ENCODE data around the gene TBK1. TPM values are rescaled to one million over a fixed set of nuclear protein-coding genes. Genes with fewer than 3 reads are reported as not detected.

TBK1 gene
- total RNA-seq, 4 donors from 2014 or later = 22.6 to 38.4 (median 32.1) TPM

- no peaks in the 10 kb centered on the region for H3K36me3 ChIP-seq
- ATAC-seq = no peak
- no peak overlapping the region for H3K27ac ChIP-seq
- TF ChIP-seq POLR2A (IDR thresholded peaks at IDR 0.05) = no peak
- no peak for TF ChIP-seq EP300 (IDR thresholded peaks at IDR 0.05)
- no peak for TF ChIP-seq POLR2AphosphoS5 (IDR thresholded peaks at IDR 0.05)
- TF ChIP-seq, protein P1, sequence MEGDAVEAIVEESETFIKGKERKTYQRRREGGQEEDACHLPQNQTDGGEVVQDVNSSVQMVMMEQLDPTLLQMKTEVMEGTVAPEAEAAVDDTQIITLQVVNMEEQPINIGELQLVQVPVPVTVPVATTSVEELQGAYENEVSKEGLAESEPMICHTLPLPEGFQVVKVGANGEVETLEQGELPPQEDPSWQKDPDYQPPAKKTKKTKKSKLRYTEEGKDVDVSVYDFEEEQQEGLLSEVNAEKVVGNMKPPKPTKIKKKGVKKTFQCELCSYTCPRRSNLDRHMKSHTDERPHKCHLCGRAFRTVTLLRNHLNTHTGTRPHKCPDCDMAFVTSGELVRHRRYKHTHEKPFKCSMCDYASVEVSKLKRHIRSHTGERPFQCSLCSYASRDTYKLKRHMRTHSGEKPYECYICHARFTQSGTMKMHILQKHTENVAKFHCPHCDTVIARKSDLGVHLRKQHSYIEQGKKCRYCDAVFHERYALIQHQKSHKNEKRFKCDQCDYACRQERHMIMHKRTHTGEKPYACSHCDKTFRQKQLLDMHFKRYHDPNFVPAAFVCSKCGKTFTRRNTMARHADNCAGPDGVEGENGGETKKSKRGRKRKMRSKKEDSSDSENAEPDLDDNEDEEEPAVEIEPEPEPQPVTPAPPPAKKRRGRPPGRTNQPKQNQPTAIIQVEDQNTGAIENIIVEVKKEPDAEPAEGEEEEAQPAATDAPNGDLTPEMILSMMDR (IDR thresholded peaks at IDR 0.05) = no peak
- peaks cover 0 to 6% (median 3%) of the 10 kb centered on the region in 3 donors for H3K4me1 ChIP-seq
- WGBS, 2 donors (ENCODE audit: low coverage in 1 of 2) = 82 to 88% methylated on average over 1 of the region's 1 CpG
- no peaks in the 10 kb centered on the region for H3K9me3 ChIP-seq
- no peak overlapping the region for H3K4me3 ChIP-seq
- H3K27me3 ChIP-seq = no peaks in the 10 kb centered on the region
Observed at GRCh38 chr12:64549108-64549507, 97.2 kb downstream of the TBK1 start.

DNA sequence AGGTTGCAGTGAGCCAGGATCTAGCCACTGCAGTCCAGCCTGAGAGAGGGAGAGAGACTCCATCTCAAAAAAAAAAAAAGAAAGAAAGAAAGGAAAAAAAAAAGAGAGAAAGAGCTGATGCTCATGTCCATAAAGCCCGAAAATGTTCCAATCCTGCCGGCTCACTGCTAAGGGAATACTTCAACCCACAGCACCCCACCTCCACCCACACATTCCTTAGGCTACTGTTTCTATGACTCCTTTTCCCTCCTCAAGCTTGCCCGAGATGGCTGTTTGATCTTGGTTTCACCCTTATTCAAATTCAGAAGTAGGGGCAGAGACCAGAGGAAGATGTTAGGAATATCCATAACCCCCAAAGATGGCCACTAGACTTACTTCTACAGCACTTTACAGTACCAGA lies 98.8 kb downstream of the TBK1 start:
- Histone ChIP-seq H3K4me1 (peaks cover 0 to 6% (median 3%) of the 10 kb centered on the region in 3 donors), H3K36me3 (no peaks in the 10 kb centered on the region), H3K27ac (no peak overlapping the region), H3K27me3 (no peaks in the 10 kb centered on the region), H3K9me3 (no peaks in the 10 kb centered on the region), H3K4me3 (no peak overlapping the region)
- ATAC-seq = no peak
- 78 to 94% methylated on average over 2 to 3 of the region's 3 CpGs for WGBS, 2 donors (ENCODE audit: low coverage in 1 of 2)
- TF ChIP-seq POLR2A (IDR thresholded peaks at IDR 0.05) (no peak), EP300 (IDR thresholded peaks at IDR 0.05) (no peak), POLR2AphosphoS5 (IDR thresholded peaks at IDR 0.05) (no peak)
- TF ChIP-seq, protein P1 (IDR thresholded peaks at IDR 0.05) = no peak

GRCh38 chr12:64551676-64552075 lies 99.8 kb downstream of the TBK1 start:
- 41 to 63% methylated on average over 7 of the region's 7 CpGs for WGBS, 2 donors (ENCODE audit: low coverage in 1 of 2)
- Histone ChIP-seq H3K36me3 (no peaks in the 10 kb centered on the region), H3K27me3 (no peaks in the 10 kb centered on the region), H3K27ac (no peak overlapping the region), H3K9me3 (no peaks in the 10 kb centered on the region), H3K4me1 (peaks cover 0 to 6% (median 3%) of the 10 kb centered on the region in 3 donors), H3K4me3 (no peak overlapping the region)
- no peak for TF ChIP-seq POLR2A (IDR thresholded peaks at IDR 0.05)
- TF ChIP-seq, protein P1 (IDR thresholded peaks at IDR 0.05) = no peak
- TF ChIP-seq POLR2AphosphoS5 (IDR thresholded peaks at IDR 0.05) = no peak
- TF ChIP-seq EP300 (IDR thresholded peaks at IDR 0.05) = no peak
- ATAC-seq = peak; percentile 40

Other genes starting within 250 kb of the TBK1 start
- 1 to 10 TPM; 2.4 to 6.7 (median 5.9) TPM for gene KICS2, start 229.8 kb upstream of the TBK1 start, total RNA-seq
- gene C12orf56, start 61.4 kb upstream of the TBK1 start, total RNA-seq = not detected
- 10 to 100 TPM; 26.4 to 37.2 (median 32.5) TPM for gene XPOT, start 47.7 kb upstream of the TBK1 start, total RNA-seq
- 100 to 1,000 TPM; 149 to 332 (median 182) TPM for gene RASSF3, start 158.4 kb downstream of the TBK1 start, total RNA-seq